ENCODE data around the gene ABLIM3. TPM values are rescaled to one million over a fixed set of nuclear protein-coding genes. Genes with fewer than 3 reads are reported as not detected.

The ABLIM3 gene
- total and polyA plus RNA-seq, 2 of the 8 experiments (the other 6 are each of a cell fraction or from before 2014, with no cell fraction given) = 0.36 to 0.56 TPM

- TF ChIP-seq TAF7 (optimal IDR thresholded peaks at IDR 0.05; ENCODE audit: borderline replicate concordance, low read depth, low read length) = no peak
- TF ChIP-seq, protein P1, sequence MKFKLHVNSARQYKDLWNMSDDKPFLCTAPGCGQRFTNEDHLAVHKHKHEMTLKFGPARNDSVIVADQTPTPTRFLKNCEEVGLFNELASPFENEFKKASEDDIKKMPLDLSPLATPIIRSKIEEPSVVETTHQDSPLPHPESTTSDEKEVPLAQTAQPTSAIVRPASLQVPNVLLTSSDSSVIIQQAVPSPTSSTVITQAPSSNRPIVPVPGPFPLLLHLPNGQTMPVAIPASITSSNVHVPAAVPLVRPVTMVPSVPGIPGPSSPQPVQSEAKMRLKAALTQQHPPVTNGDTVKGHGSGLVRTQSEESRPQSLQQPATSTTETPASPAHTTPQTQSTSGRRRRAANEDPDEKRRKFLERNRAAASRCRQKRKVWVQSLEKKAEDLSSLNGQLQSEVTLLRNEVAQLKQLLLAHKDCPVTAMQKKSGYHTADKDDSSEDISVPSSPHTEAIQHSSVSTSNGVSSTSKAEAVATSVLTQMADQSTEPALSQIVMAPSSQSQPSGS (IDR thresholded peaks at IDR 0.05; ENCODE audit: low read length) = no peak
- no peak for TF ChIP-seq BACH1 (IDR thresholded peaks at IDR 0.05; ENCODE audit: low read length)
Observed at GRCh38 chr5:149298842-149299404, 157.6 kb downstream of the ABLIM3 start (continued).
